ENCODE measurements around the gene MCOLN2.
A peak's percentile ranks its signal among the peaks of the same experiment; 100 is the strongest.

The MCOLN2 gene

GRCh38 chr1:84944767-84945486, 52.0 kb downstream of the MCOLN2 start:
- TF ChIP-seq CTCF (IDR thresholded peaks at IDR 0.05; ENCODE audit: low read depth, low read length) = peak; percentile 79
- Histone ChIP-seq H3K27ac (no peak overlapping the region), H3K36me3 (no peaks in the 10 kb centered on the region), H3K27me3 (ENCODE audit: insufficient read depth, low read depth, severe bottlenecking) (no peaks in the 10 kb centered on the region), H3K4me3 (ENCODE audit: low read depth, low read length) (peak overlapping the region; percentile 24; the same call in 1 of the 2 replicates), H3K9me3 (ENCODE audit: severe bottlenecking) (no peaks in the 10 kb centered on the region)
- DNase-seq = peak; percentile 68

GRCh38 chr1:84941843-84942242, 55.1 kb downstream of the MCOLN2 start:
- Histone ChIP-seq H3K27ac (no peak overlapping the region), H3K36me3 (no peaks in the 10 kb centered on the region), H3K27me3 (ENCODE audit: insufficient read depth, low read depth, severe bottlenecking) (no peaks in the 10 kb centered on the region), H3K4me3 (ENCODE audit: low read depth, low read length) (no peak overlapping the region), H3K9me3 (ENCODE audit: severe bottlenecking) (no peaks in the 10 kb centered on the region)
- DNase-seq = no peak
- TF ChIP-seq CTCF (IDR thresholded peaks at IDR 0.05; ENCODE audit: low read depth, low read length) = no peak

GRCh38 chr1:84940481-84940880, 56.4 kb downstream of the MCOLN2 start:
- no peak overlapping the region for H3K4me3 ChIP-seq (ENCODE audit: low read depth, low read length)
- no peak for DNase-seq
- H3K9me3 ChIP-seq (ENCODE audit: severe bottlenecking) = no peaks in the 10 kb centered on the region
- no peaks in the 10 kb centered on the region for H3K36me3 ChIP-seq
- no peaks in the 10 kb centered on the region for H3K27me3 ChIP-seq (ENCODE audit: insufficient read depth, low read depth, severe bottlenecking)
- H3K27ac ChIP-seq = no peak overlapping the region
- no peak for TF ChIP-seq CTCF (IDR thresholded peaks at IDR 0.05; ENCODE audit: low read depth, low read length)

GRCh38 chr1:84939761-84940160, 57.2 kb downstream of the MCOLN2 start:
- Histone ChIP-seq H3K9me3 (ENCODE audit: severe bottlenecking) (no peaks in the 10 kb centered on the region), H3K4me3 (ENCODE audit: low read depth, low read length) (no peak overlapping the region), H3K27me3 (ENCODE audit: insufficient read depth, low read depth, severe bottlenecking) (no peaks in the 10 kb centered on the region), H3K27ac (no peak overlapping the region), H3K36me3 (no peaks in the 10 kb centered on the region)
- DNase-seq = no peak
- no peak for TF ChIP-seq CTCF (IDR thresholded peaks at IDR 0.05; ENCODE audit: low read depth, low read length)

- no peak for TF ChIP-seq CTCF (IDR thresholded peaks at IDR 0.05; ENCODE audit: low read depth, low read length)
- Histone ChIP-seq H3K4me3 (ENCODE audit: low read depth, low read length) (no peak overlapping the region), H3K36me3 (no peaks in the 10 kb centered on the region), H3K9me3 (ENCODE audit: severe bottlenecking) (no peaks in the 10 kb centered on the region), H3K27ac (no peak overlapping the region), H3K27me3 (ENCODE audit: insufficient read depth, low read depth, severe bottlenecking) (no peaks in the 10 kb centered on the region)
- no peak for DNase-seq
Observed at GRCh38 chr1:84939151-84939550, 57.8 kb downstream of the MCOLN2 start.

All from WERI-Rb-1 (cell line).